Activated CD8-positive, alpha-beta T cell treated with anti-CD3 and anti-CD28 coated beads, Interleukin-2, amount 10 ng/mL, durations not matched to agents 7 days and 5 days (primary cell): Measurements from ENCODE around the gene TCHP. TPM values are rescaled to one million over a fixed set of nuclear protein-coding genes. Genes with fewer than 3 reads are reported as not detected.
"Not testable (repeated sequence)": the region's sequence is repeated elsewhere in the genome, so short reads cannot be mapped to it uniquely, and the experiment has no call there.

ENCODE experiments used
- ATAC-seq: fragments of 150-1000 bp; cut with Tn5 transposase; one replicate; pipeline ENCODE4 v1.10.0; 2021; ENCODE audit warnings: moderate library complexity
- CTCF ChIA-PET: fragments of 350-600 bp; sonication (Branson Sonifier 250); formaldehyde crosslinking; loops from one replicate; lab custom pipeline; 2021; ENCODE audit warnings: antibody characterized with exemption; lab: Charles Lee
- POLR2A ChIA-PET: fragments of 350-600 bp; sonication (Branson Sonifier 250); formaldehyde crosslinking; loops from one replicate; lab custom pipeline; 2021; ENCODE audit warnings: antibody characterized with exemption; lab: Charles Lee
- DNase-seq: peaks from one replicate; pipeline ENCODE4 v3.0.0-alpha.2; 2020
- H3K27ac Mint-ChIP-seq: one replicate; pipeline ENCODE4 v1.8.0; 2021; ENCODE audit warnings: mild to moderate bottlenecking, mixed read lengths
- H3K27me3 Mint-ChIP-seq: one replicate; pipeline ENCODE4 v1.8.0; 2021; ENCODE audit warnings: low read depth, mixed read lengths
- H3K36me3 Mint-ChIP-seq: one replicate; pipeline ENCODE4 v1.8.0; 2021; ENCODE audit warnings: low read depth, mixed read lengths
- H3K4me1 Mint-ChIP-seq: one replicate; pipeline ENCODE4 v1.8.0; 2021; ENCODE audit warnings: low read depth, mixed read lengths
- H3K4me3 Mint-ChIP-seq: one replicate; pipeline ENCODE4 v1.8.0; 2021; ENCODE audit warnings: mild to moderate bottlenecking, mixed read lengths
- H3K9me3 Mint-ChIP-seq: one replicate; pipeline ENCODE4 v1.8.0; 2022; ENCODE audit warnings: mixed read lengths; ENCODE audit not compliant: insufficient read depth
- total RNA-seq, 2 experiments: library from RNA; stranded (reverse); gene quantifications; one replicate each; pipeline ENCODE4 v1.2.3, GENCODE V29; 2021

The TCHP gene
- total RNA-seq, 2 experiments from 2014 or later, result 31.0 to 33.3 TPM

- ATAC-seq, result no peak
- POLR2A ChIA-PET, result no interaction called here
- Mint-ChIP-seq H3K36me3 (no peaks in the 10 kb centered on the region), H3K4me1 (peaks cover 36% of the 10 kb centered on the region), H3K9me3 (no peaks in the 10 kb centered on the region), H3K27me3 (no peaks in the 10 kb centered on the region), H3K4me3 (no peak overlapping the region), H3K27ac (peak overlapping the region; percentile 14)
- CTCF ChIA-PET, result interaction anchor here (0.9 to 1.3 kb wide), 3 partner anchors 12 to 48 kb away, joined by 4 to 6 read pairs (median 4); partner anchors contain the start of gene GLTP
- DNase-seq, result no peak
These were observed 6.6 kb upstream of the TCHP start for GRCh38 chr12:109893261-109893995.

- Mint-ChIP-seq H3K4me3 (no peak overlapping the region), H3K36me3 (peaks cover under 1% of the 10 kb centered on the region), H3K27ac (peak overlapping the region; percentile 55), H3K4me1 (peaks cover 29% of the 10 kb centered on the region), H3K27me3 (no peaks in the 10 kb centered on the region), H3K9me3 (no peaks in the 10 kb centered on the region)
- ATAC-seq (no peak), DNase-seq (no peak)
- ChIA-PET CTCF (no interaction called here), POLR2A (no interaction called here)
These were observed 5.1 kb upstream of the TCHP start for GRCh38 chr12:109894939-109895338.

GRCh38 chr12:109896188-109896587, 3.9 kb upstream of the TCHP start:
- H3K4me3 Mint-ChIP-seq, result no peak overlapping the region
- DNase-seq (no peak), ATAC-seq (no peak)
- peaks cover 31% of the 10 kb centered on the region for H3K4me1 Mint-ChIP-seq
- H3K9me3 Mint-ChIP-seq, result no peaks in the 10 kb centered on the region
- no peaks in the 10 kb centered on the region for H3K27me3 Mint-ChIP-seq
- ChIA-PET CTCF (interaction anchor here (1.5 kb wide), 1 partner anchor 43 kb away, joined by 3 read pairs; no protein-coding TSS in a partner anchor), POLR2A (no interaction called here)
- peaks cover 4% of the 10 kb centered on the region for H3K36me3 Mint-ChIP-seq
- H3K27ac Mint-ChIP-seq, result no peak overlapping the region

GRCh38 chr12:109897029-109897428, 3.0 kb upstream of the TCHP start:
- Mint-ChIP-seq H3K27ac (no peak overlapping the region), H3K36me3 (peaks cover 6% of the 10 kb centered on the region), H3K27me3 (no peaks in the 10 kb centered on the region), H3K4me3 (no peak overlapping the region), H3K4me1 (peaks cover 36% of the 10 kb centered on the region), H3K9me3 (no peaks in the 10 kb centered on the region)
- ATAC-seq, result no peak
- POLR2A ChIA-PET, result no interaction called here
- CTCF ChIA-PET, result interaction anchor here (1.4 kb wide), 1 partner anchor 44 kb away, joined by 3 read pairs; no protein-coding TSS in a partner anchor
- no peak for DNase-seq

- Mint-ChIP-seq H3K27ac (peak overlapping the region; percentile 19), H3K36me3 (peaks cover 19% of the 10 kb centered on the region), H3K4me1 (peaks cover 21% of the 10 kb centered on the region), H3K4me3 (peak overlapping the region; percentile 93)
- not testable (repeated sequence) for H3K9me3 Mint-ChIP-seq, DNase-seq, H3K27me3 Mint-ChIP-seq, ATAC-seq
- ChIA-PET POLR2A (interaction anchor here (0.9 kb wide), 1 partner anchor 14 kb away, joined by 3 read pairs; no protein-coding TSS in a partner anchor), CTCF (interaction anchor here (1.5 kb wide), 1 partner anchor 94 kb away, joined by 4 read pairs; no protein-coding TSS in a partner anchor)
These were observed 729 bp upstream of the TCHP start for GRCh38 chr12:109899345-109899744.

- ChIA-PET CTCF (interaction anchor here (0.9 to 1.7 kb wide), 9 partner anchors 10 to 530 kb away, joined by 3 to 14 read pairs (median 4); no protein-coding TSS in a partner anchor), POLR2A (interaction anchor here (0.6 to 1.7 kb wide), 10 partner anchors 9 to 851 kb away, joined by 3 to 11 read pairs (median 4); partner anchors contain the start of gene GPN3)
- peak overlapping the region; percentile 93 for H3K4me3 Mint-ChIP-seq
- peak; percentile 26 for DNase-seq
- peak; percentile 20 for ATAC-seq
- peak overlapping the region; percentile 96 for H3K27ac Mint-ChIP-seq
- H3K36me3 Mint-ChIP-seq, result peaks cover 34% of the 10 kb centered on the region
- H3K9me3 Mint-ChIP-seq, result no peaks in the 10 kb centered on the region
- no peaks in the 10 kb centered on the region for H3K27me3 Mint-ChIP-seq
- H3K4me1 Mint-ChIP-seq, result peaks cover 21% of the 10 kb centered on the region
These were observed 892 bp downstream of the TCHP start for GRCh38 chr12:109900752-109901580.

- no peak for ATAC-seq
- DNase-seq, result no peak
- no peaks in the 10 kb centered on the region for H3K27me3 Mint-ChIP-seq
- H3K4me1 Mint-ChIP-seq, result peaks cover 21% of the 10 kb centered on the region
- H3K27ac Mint-ChIP-seq, result no peak overlapping the region
- CTCF ChIA-PET, result no interaction called here
- no peaks in the 10 kb centered on the region for H3K9me3 Mint-ChIP-seq
- H3K4me3 Mint-ChIP-seq, result no peak overlapping the region
- POLR2A ChIA-PET, result interaction anchor here (0.5 kb wide), 1 partner anchor 95 kb away, joined by 4 read pairs; no protein-coding TSS in a partner anchor
- H3K36me3 Mint-ChIP-seq, result peaks cover 44% of the 10 kb centered on the region
These were observed 2.9 kb downstream of the TCHP start for GRCh38 chr12:109902891-109903418.

GRCh38 chr12:109905301-109905700, 5.2 kb downstream of the TCHP start:
- H3K4me3 Mint-ChIP-seq, result no peak overlapping the region
- ChIA-PET CTCF (no interaction called here), POLR2A (interaction anchor here (0.5 kb wide), 1 partner anchor 1279 kb away, joined by 3 read pairs; no protein-coding TSS in a partner anchor)
- no peak overlapping the region for H3K27ac Mint-ChIP-seq
- H3K9me3 Mint-ChIP-seq, result no peaks in the 10 kb centered on the region
- no peaks in the 10 kb centered on the region for H3K27me3 Mint-ChIP-seq
- ATAC-seq (no peak), DNase-seq (no peak)
- peaks cover 55% of the 10 kb centered on the region for H3K36me3 Mint-ChIP-seq
- H3K4me1 Mint-ChIP-seq, result peaks cover 12% of the 10 kb centered on the region

- ATAC-seq, result no peak
- Mint-ChIP-seq H3K27ac (no peak overlapping the region), H3K36me3 (peaks cover 60% of the 10 kb centered on the region), H3K4me3 (no peak overlapping the region), H3K9me3 (no peaks in the 10 kb centered on the region), H3K27me3 (no peaks in the 10 kb centered on the region), H3K4me1 (no peaks in the 10 kb centered on the region)
- ChIA-PET CTCF (interaction anchor here (0.9 to 2.1 kb wide), 6 partner anchors 9 to 63 kb away, joined by 3 to 6 read pairs (median 4); no protein-coding TSS in a partner anchor), POLR2A (interaction anchor here (1.5 kb wide), 1 partner anchor 10 kb away, joined by 5 read pairs; no protein-coding TSS in a partner anchor)
- DNase-seq, result no peak
These were observed 10.3 kb downstream of the TCHP start for GRCh38 chr12:109910254-109910968.

GRCh38 chr12:109910969-109911348, 10.9 kb downstream of the TCHP start:
- ChIA-PET POLR2A (interaction anchor here (1.5 kb wide), 1 partner anchor 10 kb away, joined by 5 read pairs; no protein-coding TSS in a partner anchor), CTCF (interaction anchor here (0.9 to 2.1 kb wide), 6 partner anchors 10 to 66 kb away, joined by 3 to 6 read pairs (median 4); no protein-coding TSS in a partner anchor)
- DNase-seq (peak; percentile 33), ATAC-seq (peak; percentile 41)
- Mint-ChIP-seq H3K36me3 (peaks cover 59% of the 10 kb centered on the region), H3K4me1 (no peaks in the 10 kb centered on the region), H3K27me3 (no peaks in the 10 kb centered on the region), H3K27ac (no peak overlapping the region), H3K4me3 (no peak overlapping the region), H3K9me3 (no peaks in the 10 kb centered on the region)
